Neural cell (in vitro differentiated cells): ENCODE measurements around the gene CELF5. TPM values are rescaled to one million over a fixed set of nuclear protein-coding genes. Genes with fewer than 3 reads are reported as not detected.

Experiments used
- H2AFZ ChIP-seq: fragments of 200-600, 300-800 bp; sonication (generic), shearing (Covaris generic); 2 replicates; pipeline ENCODE4 v1.6.0; 2014; ENCODE audit warnings: low read depth, mild to moderate bottlenecking, antibody characterized with exemption, low read length, moderate library complexity
- H3F3A ChIP-seq: fragments of 200-600 bp; shearing (Covaris generic); 2 replicates; pipeline ENCODE4 v1.6.1; 2016; ENCODE audit warnings: mild to moderate bottlenecking, moderate library complexity, mixed read lengths, antibody characterized with exemption, low read length; ENCODE audit not compliant: insufficient read depth, poor library complexity, severe bottlenecking
- H3K27ac ChIP-seq: fragments of 200-600, 300-800 bp; sonication (generic), shearing (Covaris generic); 2 replicates; pipeline ENCODE4 v1.5.1; 2014; ENCODE audit warnings: mild to moderate bottlenecking, low read length, moderate library complexity
- H3K27me3 ChIP-seq: fragments of 300-800, 200-600 bp; sonication (generic), shearing (Covaris generic); 2 replicates; pipeline ENCODE4 v1.6.0; 2014; ENCODE audit warnings: mild to moderate bottlenecking, low read depth, low read length, moderate library complexity; ENCODE audit not compliant: insufficient read depth
- H3K36me3 ChIP-seq: fragments of 300-800, 200-600 bp; sonication (generic), shearing (Covaris generic); 2 replicates; pipeline ENCODE4 v1.5.1; 2014; ENCODE audit warnings: mild to moderate bottlenecking, antibody characterized with exemption, low read length, moderate library complexity; ENCODE audit not compliant: insufficient read depth
- H3K4me2 ChIP-seq: fragments of 300-800, 200-600 bp; sonication (generic), shearing (Covaris generic); 2 replicates; pipeline ENCODE4 v1.6.0; 2014; ENCODE audit warnings: mild to moderate bottlenecking, low read length
- H3K4me3 ChIP-seq: fragments of 300-800, 200-600 bp; sonication (generic), shearing (Covaris generic); 2 replicates; pipeline ENCODE4 v1.5.1; 2014; ENCODE audit warnings: mild to moderate bottlenecking, low read length, moderate library complexity
- H3K79me2 ChIP-seq: fragments of 200-600 bp; shearing (Covaris generic); replicated peaks from 2 replicates; pipeline ENCODE4 v1.6.0; 2014; ENCODE audit warnings: mild to moderate bottlenecking, low read length, moderate library complexity; ENCODE audit not compliant: insufficient read depth
- H3K9ac ChIP-seq: fragments of 300-800, 200-600 bp; sonication (generic), shearing (Covaris generic); 2 replicates; pipeline ENCODE4 v1.6.1; 2016; ENCODE audit warnings: mild to moderate bottlenecking, low read length, mixed read lengths
- H3K9me2 ChIP-seq: fragments of 200-600 bp; shearing (Covaris generic); 2 replicates; pipeline ENCODE4 v1.6.1; 2016; ENCODE audit warnings: mild to moderate bottlenecking, low read length, mixed read lengths; ENCODE audit not compliant: insufficient read depth
- H3K9me3 ChIP-seq: fragments of 200-600, 300-800 bp; sonication (generic), shearing (Covaris generic); 2 replicates; pipeline ENCODE4 v1.6.1; 2016; ENCODE audit warnings: mild to moderate bottlenecking, mixed run types, low read length, moderate library complexity, mixed read lengths
- H4K20me1 ChIP-seq: fragments of 200-600 bp; shearing (Covaris generic); 2 replicates; pipeline ENCODE4 v1.6.1; 2016; ENCODE audit warnings: mild to moderate bottlenecking, mixed run types; ENCODE audit not compliant: insufficient read depth
- EP300 ChIP-seq: fragments of 450-650 bp; conservative IDR thresholded peaks from 2 replicates; pipeline ENCODE4 v1.6.1; 2014; ENCODE audit warnings: antibody characterized with exemption, mild to moderate bottlenecking, moderate library complexity; ENCODE audit not compliant: poor library complexity, severe bottlenecking
- EZH2 ChIP-seq: fragments of 200-600, 300-800 bp; shearing (Covaris generic), sonication (generic); IDR thresholded peaks from 2 replicates; pipeline ENCODE4 v1.6.1; 2014; ENCODE audit warnings: antibody characterized with exemption, low read length, borderline replicate concordance, mild to moderate bottlenecking; ENCODE audit not compliant: insufficient read depth, poor library complexity, severe bottlenecking
- MXI1 ChIP-seq: fragments of 450-650 bp; conservative IDR thresholded peaks from 2 replicates; pipeline ENCODE4 v1.6.1; 2014; ENCODE audit warnings: antibody characterized with exemption, mild to moderate bottlenecking; ENCODE audit not compliant: poor library complexity, severe bottlenecking
- POLR2AphosphoS5 ChIP-seq: IDR thresholded peaks from 2 replicates; pipeline ENCODE4 v1.6.1; 2012
- RAD21 ChIP-seq: fragments of 450-650 bp; conservative IDR thresholded peaks from 2 replicates; pipeline ENCODE4 v1.6.1; 2014; ENCODE audit warnings: antibody characterized with exemption, mild to moderate bottlenecking, moderate library complexity
- SMC3 ChIP-seq: fragments of 450-650 bp; conservative IDR thresholded peaks from 2 replicates; pipeline ENCODE4 v1.6.1; 2014; ENCODE audit warnings: antibody characterized with exemption, mild to moderate bottlenecking, moderate library complexity; ENCODE audit not compliant: poor library complexity
- TAF1 ChIP-seq: IDR thresholded peaks from 2 replicates; pipeline ENCODE4 v1.6.1; 2012; ENCODE audit warnings: low read depth
- polyA plus RNA-seq: library from polyadenylated mRNA; depleted of rRNA; stranded (reverse); fragments of >200 nt; gene quantifications from 2 replicates; pipeline ENCODE4 v1.2.3, GENCODE V29; 2014
- TF ChIP-seq, protein P1 (sequence below): IDR thresholded peaks from 2 replicates; pipeline ENCODE4 v1.6.1; 2012; ENCODE audit warnings: borderline replicate concordance
- TF ChIP-seq, protein P2 (sequence below): fragments of 450-650 bp; IDR thresholded peaks from 2 replicates; pipeline ENCODE4 v1.5.1; 2014; ENCODE audit warnings: antibody characterized with exemption, mild to moderate bottlenecking, moderate library complexity; ENCODE audit not compliant: poor library complexity, severe bottlenecking

The CELF5 gene
- polyA plus RNA-seq, 1 donor from 2014 or later, result 130 TPM

DNA sequence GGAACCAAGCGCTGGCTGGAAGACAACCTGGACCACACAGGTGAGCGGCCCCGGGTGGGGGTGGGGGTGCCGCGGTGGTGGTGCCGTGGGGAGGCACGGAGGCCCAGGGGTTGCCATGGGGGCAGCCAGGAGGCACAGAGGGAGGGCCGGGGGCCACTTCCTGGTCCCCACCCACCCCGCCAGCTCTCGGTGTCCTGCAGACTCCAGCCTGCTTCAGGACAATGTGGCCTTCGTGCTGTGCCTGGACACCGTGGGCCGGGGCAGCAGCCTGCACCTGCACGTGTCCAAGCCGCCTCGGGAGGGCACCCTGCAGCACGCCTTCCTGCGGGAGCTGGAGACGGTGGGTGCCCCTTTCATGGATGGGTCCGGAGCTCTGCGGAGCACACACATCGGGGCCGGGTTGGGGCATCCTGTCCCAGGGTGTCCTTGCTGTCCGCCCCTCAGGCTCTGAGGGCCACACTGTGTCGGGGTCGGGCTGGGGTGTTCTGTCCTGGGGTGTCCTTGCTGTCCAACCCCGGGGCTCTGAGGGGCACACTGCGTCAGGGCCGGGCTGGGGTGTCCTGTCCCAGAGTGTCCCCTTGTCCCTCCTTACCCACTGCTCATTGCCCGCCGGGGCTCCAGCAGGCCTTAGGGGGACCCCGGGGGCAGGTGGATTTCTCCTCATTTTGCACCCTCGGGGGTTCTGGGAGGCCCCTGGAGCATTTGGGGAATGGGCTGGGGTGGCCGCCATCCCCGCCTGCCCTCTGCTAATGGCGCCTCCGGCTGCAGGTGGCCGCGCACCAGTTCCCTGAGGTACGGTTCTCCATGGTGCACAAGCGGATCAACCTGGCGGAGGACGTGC lies 20.4 kb upstream of the CELF5 start:
- Histone ChIP-seq H4K20me1 (no peaks in the 10 kb centered on the region), H3K27ac (no peak overlapping the region), H3K9ac (no peak overlapping the region), H3K27me3 (no peaks in the 10 kb centered on the region), H3K4me3 (no peak overlapping the region), H3K9me3 (no peaks in the 10 kb centered on the region), H3K36me3 (no peaks in the 10 kb centered on the region), H3F3A (no peaks in the 10 kb centered on the region), H3K9me2 (no peaks in the 10 kb centered on the region), H3K4me2 (no peak overlapping the region), H2AFZ (no peak overlapping the region), H3K79me2 (no peaks in the 10 kb centered on the region)
- TF ChIP-seq, protein P1, sequence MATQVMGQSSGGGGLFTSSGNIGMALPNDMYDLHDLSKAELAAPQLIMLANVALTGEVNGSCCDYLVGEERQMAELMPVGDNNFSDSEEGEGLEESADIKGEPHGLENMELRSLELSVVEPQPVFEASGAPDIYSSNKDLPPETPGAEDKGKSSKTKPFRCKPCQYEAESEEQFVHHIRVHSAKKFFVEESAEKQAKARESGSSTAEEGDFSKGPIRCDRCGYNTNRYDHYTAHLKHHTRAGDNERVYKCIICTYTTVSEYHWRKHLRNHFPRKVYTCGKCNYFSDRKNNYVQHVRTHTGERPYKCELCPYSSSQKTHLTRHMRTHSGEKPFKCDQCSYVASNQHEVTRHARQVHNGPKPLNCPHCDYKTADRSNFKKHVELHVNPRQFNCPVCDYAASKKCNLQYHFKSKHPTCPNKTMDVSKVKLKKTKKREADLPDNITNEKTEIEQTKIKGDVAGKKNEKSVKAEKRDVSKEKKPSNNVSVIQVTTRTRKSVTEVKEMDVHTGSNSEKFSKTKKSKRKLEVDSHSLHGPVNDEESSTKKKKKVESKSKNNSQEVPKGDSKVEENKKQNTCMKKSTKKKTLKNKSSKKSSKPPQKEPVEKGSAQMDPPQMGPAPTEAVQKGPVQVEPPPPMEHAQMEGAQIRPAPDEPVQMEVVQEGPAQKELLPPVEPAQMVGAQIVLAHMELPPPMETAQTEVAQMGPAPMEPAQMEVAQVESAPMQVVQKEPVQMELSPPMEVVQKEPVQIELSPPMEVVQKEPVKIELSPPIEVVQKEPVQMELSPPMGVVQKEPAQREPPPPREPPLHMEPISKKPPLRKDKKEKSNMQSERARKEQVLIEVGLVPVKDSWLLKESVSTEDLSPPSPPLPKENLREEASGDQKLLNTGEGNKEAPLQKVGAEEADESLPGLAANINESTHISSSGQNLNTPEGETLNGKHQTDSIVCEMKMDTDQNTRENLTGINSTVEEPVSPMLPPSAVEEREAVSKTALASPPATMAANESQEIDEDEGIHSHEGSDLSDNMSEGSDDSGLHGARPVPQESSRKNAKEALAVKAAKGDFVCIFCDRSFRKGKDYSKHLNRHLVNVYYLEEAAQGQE, result no peak
- TF ChIP-seq TAF1 (no peak), SMC3 (no peak), POLR2AphosphoS5 (no peak), RAD21 (no peak), EP300 (no peak), EZH2 (no peak), MXI1 (no peak)
- TF ChIP-seq, protein P2, sequence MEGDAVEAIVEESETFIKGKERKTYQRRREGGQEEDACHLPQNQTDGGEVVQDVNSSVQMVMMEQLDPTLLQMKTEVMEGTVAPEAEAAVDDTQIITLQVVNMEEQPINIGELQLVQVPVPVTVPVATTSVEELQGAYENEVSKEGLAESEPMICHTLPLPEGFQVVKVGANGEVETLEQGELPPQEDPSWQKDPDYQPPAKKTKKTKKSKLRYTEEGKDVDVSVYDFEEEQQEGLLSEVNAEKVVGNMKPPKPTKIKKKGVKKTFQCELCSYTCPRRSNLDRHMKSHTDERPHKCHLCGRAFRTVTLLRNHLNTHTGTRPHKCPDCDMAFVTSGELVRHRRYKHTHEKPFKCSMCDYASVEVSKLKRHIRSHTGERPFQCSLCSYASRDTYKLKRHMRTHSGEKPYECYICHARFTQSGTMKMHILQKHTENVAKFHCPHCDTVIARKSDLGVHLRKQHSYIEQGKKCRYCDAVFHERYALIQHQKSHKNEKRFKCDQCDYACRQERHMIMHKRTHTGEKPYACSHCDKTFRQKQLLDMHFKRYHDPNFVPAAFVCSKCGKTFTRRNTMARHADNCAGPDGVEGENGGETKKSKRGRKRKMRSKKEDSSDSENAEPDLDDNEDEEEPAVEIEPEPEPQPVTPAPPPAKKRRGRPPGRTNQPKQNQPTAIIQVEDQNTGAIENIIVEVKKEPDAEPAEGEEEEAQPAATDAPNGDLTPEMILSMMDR, result no peak

DNA sequence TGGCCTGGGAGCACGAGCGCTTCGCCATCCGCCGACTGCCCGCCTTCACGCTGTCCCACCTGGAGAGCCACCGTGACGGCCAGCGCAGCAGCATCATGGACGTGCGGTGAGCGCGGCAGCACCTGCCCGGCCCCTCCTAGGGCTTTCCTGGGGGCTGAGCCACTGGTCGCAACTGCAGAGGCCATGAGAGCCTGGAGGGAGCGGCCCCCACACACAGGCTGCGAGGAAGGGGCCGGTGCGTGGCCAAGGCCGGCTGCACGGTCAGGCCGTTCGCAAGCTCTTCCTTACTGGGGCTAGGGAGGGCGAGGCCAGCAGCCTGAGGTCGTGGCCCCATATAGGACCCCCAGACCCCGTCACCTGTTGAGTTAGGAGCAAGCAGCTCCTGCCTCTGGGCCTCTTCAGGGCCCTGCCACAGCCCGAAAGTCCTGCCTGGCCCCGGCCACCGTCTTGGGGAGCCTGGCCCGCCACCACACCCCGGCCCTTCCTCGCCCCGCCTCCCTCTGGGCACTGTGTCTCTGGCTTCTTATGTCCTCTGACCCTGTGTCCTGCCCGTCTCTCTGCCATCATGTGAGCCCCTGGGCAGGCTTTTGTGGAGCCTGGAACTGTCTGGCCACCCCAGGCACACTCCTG lies 19.7 kb upstream of the CELF5 start:
- no peaks in the 10 kb centered on the region for H4K20me1 ChIP-seq
- no peak overlapping the region for H3K4me2 ChIP-seq
- no peaks in the 10 kb centered on the region for H3K9me2 ChIP-seq
- H3K9ac ChIP-seq, result no peak overlapping the region
- H2AFZ ChIP-seq, result no peak overlapping the region
- no peaks in the 10 kb centered on the region for H3K27me3 ChIP-seq
- TF ChIP-seq EZH2 (no peak), EP300 (no peak), TAF1 (no peak), SMC3 (no peak), POLR2AphosphoS5 (no peak), RAD21 (no peak), MXI1 (no peak)
- TF ChIP-seq, protein P2, result no peak
- TF ChIP-seq, protein P1, result no peak
- no peaks in the 10 kb centered on the region for H3K36me3 ChIP-seq
- no peaks in the 10 kb centered on the region for H3K79me2 ChIP-seq
- no peak overlapping the region for H3K27ac ChIP-seq
- H3F3A ChIP-seq, result no peaks in the 10 kb centered on the region
- no peaks in the 10 kb centered on the region for H3K9me3 ChIP-seq
- no peak overlapping the region for H3K4me3 ChIP-seq
